ENCODE results near the gene CLSTN1. TPM values are rescaled to one million over a fixed set of nuclear protein-coding genes. Genes with fewer than 3 reads are reported as not detected.
"Not testable (repeated sequence)": the region's sequence is repeated elsewhere in the genome, so short reads cannot be mapped to it uniquely, and the experiment has no call there.

Gene CLSTN1
- total RNA-seq, 1 donor from 2014 or later, result 178 TPM

GRCh38 chr1:9714257-9714718 lies 109.5 kb downstream of the CLSTN1 start:
- DNase-seq (ENCODE audit: low read depth), result no peak

GRCh38 chr1:9712767-9713166 lies 111.0 kb downstream of the CLSTN1 start:
- not testable (repeated sequence) for DNase-seq (ENCODE audit: low read depth)

- no peak for DNase-seq (ENCODE audit: low read depth)
These were observed 112.2 kb downstream of the CLSTN1 start for GRCh38 chr1:9711466-9712020.

- no peak for DNase-seq (ENCODE audit: low read depth)
These were observed 113.7 kb downstream of the CLSTN1 start for GRCh38 chr1:9710037-9710436.

GRCh38 chr1:9706178-9706577 lies 117.6 kb downstream of the CLSTN1 start:
- no peak for DNase-seq (ENCODE audit: low read depth)

GRCh38 chr1:9705337-9706093 lies 118.2 kb downstream of the CLSTN1 start:
- DNase-seq (ENCODE audit: low read depth), result peak; percentile 87

GRCh38 chr1:9703681-9704080 lies 120.1 kb downstream of the CLSTN1 start:
- no peak for DNase-seq (ENCODE audit: low read depth)

- DNase-seq (ENCODE audit: low read depth), result no peak
These were observed 120.6 kb downstream of the CLSTN1 start for GRCh38 chr1:9703165-9703509.

GRCh38 chr1:9701665-9702064 lies 122.1 kb downstream of the CLSTN1 start:
- no peak for DNase-seq (ENCODE audit: low read depth)

- peak; percentile 89 for DNase-seq (ENCODE audit: low read depth)
These were observed 123.4 kb downstream of the CLSTN1 start for GRCh38 chr1:9700340-9700739.

- peak; percentile 42 for DNase-seq (ENCODE audit: low read depth)
These were observed 124.4 kb downstream of the CLSTN1 start for GRCh38 chr1:9699361-9699760.

- no peak for DNase-seq (ENCODE audit: low read depth)
These were observed 127.0 kb downstream of the CLSTN1 start for GRCh38 chr1:9696793-9697192.

- no peak for DNase-seq (ENCODE audit: low read depth)
These were observed 132.1 kb downstream of the CLSTN1 start for GRCh38 chr1:9691691-9692090.

- peak; percentile 92 for DNase-seq (ENCODE audit: low read depth)
These were observed 132.7 kb downstream of the CLSTN1 start for GRCh38 chr1:9691108-9691445.

- DNase-seq (ENCODE audit: low read depth), result no peak
These were observed 133.2 kb downstream of the CLSTN1 start for GRCh38 chr1:9690440-9691107.

- DNase-seq (ENCODE audit: low read depth), result no peak
These were observed 133.8 kb downstream of the CLSTN1 start for GRCh38 chr1:9689971-9690381.

- DNase-seq (ENCODE audit: low read depth), result no peak
These were observed 134.6 kb downstream of the CLSTN1 start for GRCh38 chr1:9689011-9689706.

GRCh38 chr1:9688599-9688998 lies 135.2 kb downstream of the CLSTN1 start:
- DNase-seq (ENCODE audit: low read depth), result no peak

GRCh38 chr1:9687874-9688582 lies 135.7 kb downstream of the CLSTN1 start:
- no peak for DNase-seq (ENCODE audit: low read depth)

GRCh38 chr1:9687120-9687873 lies 136.5 kb downstream of the CLSTN1 start:
- DNase-seq (ENCODE audit: low read depth), result peak; percentile 74

- no peak for DNase-seq (ENCODE audit: low read depth)
These were observed 139.0 kb downstream of the CLSTN1 start for GRCh38 chr1:9684801-9685200.
